NT2/D1 (cell line): ENCODE measurements around the gene WWP2.

Experiments
- SUZ12 ChIP-seq: IDR thresholded peaks from 2 replicates; pipeline ENCODE4 v1.6.1; 2011; ENCODE audit not compliant: insufficient read length, insufficient read depth; ENCODE audit errors: extremely low read depth
- YY1 ChIP-seq: IDR thresholded peaks from 2 replicates; pipeline ENCODE4 v1.6.1; 2011; ENCODE audit not compliant: insufficient read length, insufficient read depth
- ZNF274 ChIP-seq: IDR thresholded peaks from 2 replicates; pipeline ENCODE4 v1.6.1; 2011; ENCODE audit warnings: mild to moderate bottlenecking, low read depth, low read length

DNA sequence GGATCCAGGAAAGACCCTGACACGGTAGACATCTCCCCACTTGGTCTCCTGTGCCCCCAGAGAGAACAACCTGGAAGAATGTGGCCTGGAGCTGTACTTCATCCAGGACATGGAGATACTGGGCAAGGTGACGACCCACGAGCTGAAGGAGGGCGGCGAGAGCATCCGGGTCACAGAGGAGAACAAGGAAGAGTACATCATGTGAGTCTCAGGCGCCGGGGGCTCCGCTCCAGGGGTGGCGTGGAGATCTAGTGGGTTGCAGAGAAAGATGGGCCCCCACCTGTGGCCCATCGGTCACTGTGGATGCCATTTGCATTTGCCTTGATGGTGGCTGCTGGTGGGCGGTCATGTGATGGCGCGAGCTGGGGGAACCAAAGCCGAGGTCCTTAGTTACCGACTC is 174.1 kb downstream of the WWP2 start:
- TF ChIP-seq YY1, result no peak
- TF ChIP-seq ZNF274, result no peak
- TF ChIP-seq SUZ12, result no peak
